Measurements from ENCODE around the gene DENND1A. TPM values are rescaled to one million over a fixed set of nuclear protein-coding genes. Genes with fewer than 3 reads are reported as not detected.
A peak's percentile ranks its signal among the peaks of the same experiment; 100 is the strongest.

The DENND1A gene
- total RNA-seq, 2 experiments from 2014 or later = 23.7 to 29.5 TPM

- Mint-ChIP-seq H3K9me3 (ENCODE audit: low read depth) (peaks cover 9% of the 10 kb centered on the region), H3K36me3 (ENCODE audit: low read depth) (peaks cover 22% of the 10 kb centered on the region), H3K27me3 (no peaks in the 10 kb centered on the region), H3K4me1 (no peaks in the 10 kb centered on the region), H3K4me3 (no peak overlapping the region), H3K27ac (no peak overlapping the region)
- DNase-seq = no peak
- ATAC-seq = no peak
- intact Hi-C loops (cut with DNase I, micrococcal nuclease) = no loop called here
- POLR2A ChIA-PET = no interaction called here
- CTCF ChIA-PET = no interaction called here
These were observed 339.4 kb downstream of the DENND1A start for GRCh38 chr9:123590499-123590898.

GRCh38 chr9:123589361-123590239 lies 340.3 kb downstream of the DENND1A start:
- CTCF ChIA-PET = no interaction called here
- no peak for ATAC-seq
- intact Hi-C loops (cut with DNase I, micrococcal nuclease) = no loop called here
- Mint-ChIP-seq H3K27me3 (no peaks in the 10 kb centered on the region), H3K4me1 (no peaks in the 10 kb centered on the region), H3K9me3 (ENCODE audit: low read depth) (peaks cover 9% of the 10 kb centered on the region), H3K4me3 (no peak overlapping the region), H3K36me3 (ENCODE audit: low read depth) (peaks cover 27% of the 10 kb centered on the region), H3K27ac (no peak overlapping the region)
- DNase-seq = no peak
- POLR2A ChIA-PET = no interaction called here

GRCh38 chr9:123586275-123586674 lies 343.7 kb downstream of the DENND1A start:
- Mint-ChIP-seq H3K27ac (no peak overlapping the region), H3K27me3 (no peaks in the 10 kb centered on the region), H3K4me3 (no peak overlapping the region), H3K9me3 (ENCODE audit: low read depth) (peaks cover 9% of the 10 kb centered on the region), H3K36me3 (ENCODE audit: low read depth) (peaks cover 46% of the 10 kb centered on the region), H3K4me1 (no peaks in the 10 kb centered on the region)
- POLR2A ChIA-PET = no interaction called here
- ATAC-seq (no peak), DNase-seq (no peak)
- intact Hi-C loops (cut with DNase I, micrococcal nuclease) = no loop called here
- CTCF ChIA-PET = interaction anchor here (0.6 kb wide), 1 partner anchor 516 kb away, joined by 3 read pairs; no protein-coding TSS in a partner anchor

GRCh38 chr9:123584202-123585176 lies 345.4 kb downstream of the DENND1A start:
- no peak overlapping the region for H3K27ac Mint-ChIP-seq
- no peak for ATAC-seq
- intact Hi-C loops (cut with DNase I, micrococcal nuclease) = no loop called here
- no peak for DNase-seq
- H3K4me1 Mint-ChIP-seq = no peaks in the 10 kb centered on the region
- ChIA-PET CTCF (interaction anchor here (0.7 kb wide), 1 partner anchor 723 kb away, joined by 3 read pairs; no protein-coding TSS in a partner anchor), POLR2A (no interaction called here)
- H3K4me3 Mint-ChIP-seq = no peak overlapping the region
- peaks cover 63% of the 10 kb centered on the region for H3K36me3 Mint-ChIP-seq (ENCODE audit: low read depth)
- H3K27me3 Mint-ChIP-seq = no peaks in the 10 kb centered on the region
- H3K9me3 Mint-ChIP-seq (ENCODE audit: low read depth) = peaks cover 10% of the 10 kb centered on the region

- Mint-ChIP-seq H3K4me1 (no peaks in the 10 kb centered on the region), H3K27ac (no peak overlapping the region), H3K36me3 (ENCODE audit: low read depth) (peaks cover 63% of the 10 kb centered on the region), H3K9me3 (ENCODE audit: low read depth) (peaks cover 17% of the 10 kb centered on the region), H3K4me3 (no peak overlapping the region), H3K27me3 (no peaks in the 10 kb centered on the region)
- ATAC-seq = no peak
- ChIA-PET POLR2A (no interaction called here), CTCF (interaction anchor here (0.7 kb wide), 1 partner anchor 722 kb away, joined by 3 read pairs; no protein-coding TSS in a partner anchor)
- intact Hi-C loops (cut with DNase I, micrococcal nuclease) = no loop called here
- DNase-seq = no peak
These were observed 346.3 kb downstream of the DENND1A start for GRCh38 chr9:123583646-123584045.

GRCh38 chr9:123571240-123571639 lies 358.7 kb downstream of the DENND1A start:
- Mint-ChIP-seq H3K27ac (no peak overlapping the region), H3K9me3 (ENCODE audit: low read depth) (no peaks in the 10 kb centered on the region), H3K36me3 (ENCODE audit: low read depth) (peaks cover 4% of the 10 kb centered on the region), H3K4me1 (peaks cover 11% of the 10 kb centered on the region), H3K4me3 (no peak overlapping the region), H3K27me3 (no peaks in the 10 kb centered on the region)
- ATAC-seq (no peak), DNase-seq (no peak)
- intact Hi-C loops (cut with DNase I, micrococcal nuclease) = no loop called here
- CTCF ChIA-PET = interaction anchor here (0.6 kb wide), 1 partner anchor 1188 kb away, joined by 4 read pairs; no protein-coding TSS in a partner anchor
- POLR2A ChIA-PET = interaction anchor here (0.5 kb wide), 1 partner anchor 580 kb away, joined by 11 read pairs; no protein-coding TSS in a partner anchor

- H3K27me3 Mint-ChIP-seq = no peaks in the 10 kb centered on the region
- ChIA-PET POLR2A (no interaction called here), CTCF (interaction anchor here (1.0 kb wide), 1 partner anchor 12 kb away, joined by 6 read pairs; no protein-coding TSS in a partner anchor)
- H3K36me3 Mint-ChIP-seq (ENCODE audit: low read depth) = peaks cover 4% of the 10 kb centered on the region
- H3K4me1 Mint-ChIP-seq = peaks cover 6% of the 10 kb centered on the region
- H3K27ac Mint-ChIP-seq = no peak overlapping the region
- DNase-seq (no peak), ATAC-seq (no peak)
- H3K4me3 Mint-ChIP-seq = no peak overlapping the region
- no peaks in the 10 kb centered on the region for H3K9me3 Mint-ChIP-seq (ENCODE audit: low read depth)
- intact Hi-C loops (cut with DNase I, micrococcal nuclease) = no loop called here
These were observed 360.9 kb downstream of the DENND1A start for GRCh38 chr9:123568691-123569688.

- no peak overlapping the region for H3K4me3 Mint-ChIP-seq
- H3K9me3 Mint-ChIP-seq (ENCODE audit: low read depth) = no peaks in the 10 kb centered on the region
These were observed 362.9 kb downstream of the DENND1A start for GRCh38 chr9:123567013-123567412.

GRCh38 chr9:123564652-123565051 lies 365.3 kb downstream of the DENND1A start:
- Mint-ChIP-seq H3K9me3 (ENCODE audit: low read depth) (no peaks in the 10 kb centered on the region), H3K27me3 (no peaks in the 10 kb centered on the region), H3K4me1 (peaks cover 14% of the 10 kb centered on the region), H3K4me3 (no peak overlapping the region), H3K27ac (no peak overlapping the region), H3K36me3 (ENCODE audit: low read depth) (peaks cover 19% of the 10 kb centered on the region)
- ChIA-PET CTCF (no interaction called here), POLR2A (no interaction called here)
- DNase-seq = no peak
- intact Hi-C loops (cut with DNase I, micrococcal nuclease) = no loop called here
- ATAC-seq = no peak

More at GRCh38 chr9:123567013-123567412, 362.9 kb downstream of the DENND1A start:
- POLR2A ChIA-PET = no interaction called here
- ATAC-seq (no peak), DNase-seq (no peak)
- CTCF ChIA-PET = no interaction called here
- Mint-ChIP-seq H3K27ac (no peak overlapping the region), H3K27me3 (no peaks in the 10 kb centered on the region), H3K4me1 (peaks cover 14% of the 10 kb centered on the region), H3K36me3 (ENCODE audit: low read depth) (peaks cover 10% of the 10 kb centered on the region)
- intact Hi-C loops (cut with DNase I, micrococcal nuclease) = no loop called here

- Mint-ChIP-seq H3K4me3 (no peak overlapping the region), H3K4me1 (peaks cover 14% of the 10 kb centered on the region), H3K27me3 (no peaks in the 10 kb centered on the region), H3K27ac (no peak overlapping the region), H3K36me3 (ENCODE audit: low read depth) (peaks cover 19% of the 10 kb centered on the region), H3K9me3 (ENCODE audit: low read depth) (no peaks in the 10 kb centered on the region)
- intact Hi-C loops (cut with DNase I, micrococcal nuclease) = no loop called here
- ChIA-PET CTCF (no interaction called here), POLR2A (no interaction called here)
- ATAC-seq = peak; percentile 90
- peak; percentile 18 for DNase-seq
These were observed 367.0 kb downstream of the DENND1A start for GRCh38 chr9:123562844-123563346.

All from activated CD4-positive, alpha-beta T cell treated with anti-CD3 and anti-CD28 coated beads for 36 hours (primary cell).